ENCODE data around the gene A2ML1. TPM values are rescaled to one million over a fixed set of nuclear protein-coding genes. Genes with fewer than 3 reads are reported as not detected.
"Not testable (repeated sequence)": the region's sequence is repeated elsewhere in the genome, so short reads cannot be mapped to it uniquely, and the experiment has no call there.

Gene A2ML1
- total RNA-seq, 2 donors from 2014 or later, result not detected

DNA sequence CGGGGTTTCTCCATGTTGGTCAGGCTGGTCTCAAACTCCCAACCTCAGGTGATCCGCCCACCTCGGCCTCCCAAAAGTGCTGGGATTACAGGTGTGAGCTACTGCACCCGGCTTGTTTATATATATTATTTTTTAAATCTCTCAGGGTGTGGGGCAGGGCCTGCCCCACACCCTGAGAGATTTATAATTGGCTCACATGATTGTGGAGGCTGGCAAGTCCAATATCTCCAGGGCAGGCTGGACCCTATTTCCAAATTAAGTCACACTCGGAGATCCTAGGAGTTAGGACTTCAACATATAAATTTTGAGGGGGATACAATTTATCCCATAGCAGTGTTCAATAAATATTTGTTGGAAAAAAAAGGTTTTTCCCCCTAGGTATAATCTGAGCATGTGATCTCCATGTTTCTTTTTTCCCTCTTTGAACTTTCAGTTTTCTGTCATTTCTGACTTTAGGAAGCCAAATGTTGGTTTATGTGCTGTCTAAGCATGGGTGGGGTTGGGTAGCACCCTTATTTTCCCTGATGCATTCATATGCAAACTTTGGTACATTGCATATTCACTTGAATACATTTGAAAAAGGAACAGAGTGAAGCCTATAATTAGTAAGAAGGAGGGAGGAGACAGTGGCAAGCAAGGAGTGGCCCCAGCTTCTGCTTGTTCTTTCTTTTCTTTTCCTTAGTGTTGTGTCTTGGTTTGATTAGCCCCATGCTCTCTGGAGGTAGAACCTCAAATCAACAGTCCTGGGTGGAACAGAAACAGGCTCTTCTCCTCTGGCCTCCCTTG lies 8.7 kb upstream of the A2ML1 start:
- no peak for DNase-seq (ENCODE audit: low spot score)
- intact Hi-C loops (cut with DNase I), result no loop called here

DNA sequence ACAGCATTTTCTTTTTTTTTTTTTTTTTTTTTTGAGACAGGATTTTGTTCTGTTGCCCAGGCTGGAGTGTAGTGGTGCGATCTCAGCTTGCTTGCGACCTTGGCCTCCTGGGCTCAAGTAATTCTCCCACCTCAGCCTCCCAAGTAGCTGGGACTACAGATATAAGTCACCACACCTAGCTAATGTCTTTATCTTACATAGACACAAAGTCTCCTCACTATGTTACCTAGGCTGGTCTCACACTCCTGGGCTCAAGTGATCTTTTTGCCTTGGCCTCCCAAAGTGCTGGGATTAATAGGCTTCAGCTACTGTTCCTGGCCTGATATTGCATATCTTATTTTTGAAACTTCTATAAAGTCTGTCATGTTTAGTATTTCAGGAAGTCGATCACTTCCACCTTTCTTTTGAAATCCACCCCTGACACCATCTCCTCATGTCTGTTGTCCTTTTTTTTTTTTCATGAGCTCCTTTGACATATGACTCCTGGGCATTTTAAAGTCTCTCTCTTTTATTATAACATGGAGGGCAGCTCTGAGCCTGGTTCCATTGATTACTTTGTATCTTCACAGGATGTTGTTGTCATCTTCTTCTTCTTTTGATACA lies 5.9 kb upstream of the A2ML1 start:
- DNase-seq (ENCODE audit: low spot score), result no peak
- intact Hi-C loops (cut with DNase I), result no loop called here

DNA sequence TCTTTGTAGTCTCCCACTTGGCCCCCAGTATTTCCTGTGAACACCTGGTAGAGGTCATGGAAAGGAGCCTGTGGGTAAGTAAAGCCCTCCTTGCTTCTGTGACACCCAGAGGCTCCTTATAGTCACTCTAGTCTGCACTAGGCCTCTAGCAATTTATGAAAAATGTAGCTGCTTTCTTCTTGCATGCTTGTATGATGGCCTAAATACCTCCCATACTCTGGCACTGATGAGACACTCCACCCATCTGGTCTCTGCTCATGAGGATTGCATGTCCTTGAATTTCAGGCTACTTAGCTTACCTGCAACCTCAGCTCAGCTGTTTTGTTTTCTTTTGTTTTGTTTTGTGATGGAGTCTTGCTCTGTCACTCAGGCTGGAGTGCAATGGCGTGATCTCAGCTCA lies 4.6 kb upstream of the A2ML1 start:
- DNase-seq (ENCODE audit: low spot score), result no peak
- intact Hi-C loops (cut with DNase I), result no loop called here

DNA sequence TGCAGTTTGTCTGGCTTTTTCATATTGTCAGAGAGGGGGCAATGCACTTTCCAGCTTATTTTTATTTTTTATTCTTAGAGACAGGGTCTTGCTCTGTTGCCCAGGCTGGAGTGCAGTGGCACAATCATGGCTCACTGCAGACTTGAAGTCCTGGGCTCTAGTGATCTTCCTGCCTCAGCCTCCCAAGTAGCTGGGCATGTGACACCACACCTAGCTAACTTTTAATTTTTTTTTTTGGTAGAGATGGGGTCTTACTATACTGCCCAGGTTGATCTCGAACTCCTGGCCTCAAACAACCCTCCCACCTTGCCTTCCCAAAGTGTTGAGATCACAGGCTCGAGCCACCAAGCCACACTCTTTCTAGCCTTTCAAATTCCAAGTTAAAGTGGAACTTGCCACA lies 3.9 kb upstream of the A2ML1 start:
- no peak for DNase-seq (ENCODE audit: low spot score)

DNA sequence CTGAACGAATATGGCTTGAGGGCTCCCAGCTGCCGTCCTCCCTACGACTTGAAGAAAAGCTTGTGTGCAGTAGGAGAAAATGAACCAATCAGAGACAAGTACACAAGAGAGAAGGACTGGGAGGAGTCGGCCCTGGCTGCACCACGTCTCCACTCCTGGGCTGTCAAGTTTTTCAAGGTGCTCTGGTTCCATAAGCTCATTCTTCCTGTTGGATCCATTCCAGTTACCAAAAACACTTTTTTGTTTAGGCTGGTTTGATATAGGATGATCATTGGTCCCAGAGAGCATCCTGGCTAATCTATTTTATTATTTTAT lies 2.8 kb upstream of the A2ML1 start:
- no peak for DNase-seq (ENCODE audit: low spot score)
- intact Hi-C loops (cut with DNase I), result no loop called here

More for the DNA sequence above, 3.9 kb upstream of the A2ML1 start:
- intact Hi-C loops (cut with DNase I), result no loop called here

DNA sequence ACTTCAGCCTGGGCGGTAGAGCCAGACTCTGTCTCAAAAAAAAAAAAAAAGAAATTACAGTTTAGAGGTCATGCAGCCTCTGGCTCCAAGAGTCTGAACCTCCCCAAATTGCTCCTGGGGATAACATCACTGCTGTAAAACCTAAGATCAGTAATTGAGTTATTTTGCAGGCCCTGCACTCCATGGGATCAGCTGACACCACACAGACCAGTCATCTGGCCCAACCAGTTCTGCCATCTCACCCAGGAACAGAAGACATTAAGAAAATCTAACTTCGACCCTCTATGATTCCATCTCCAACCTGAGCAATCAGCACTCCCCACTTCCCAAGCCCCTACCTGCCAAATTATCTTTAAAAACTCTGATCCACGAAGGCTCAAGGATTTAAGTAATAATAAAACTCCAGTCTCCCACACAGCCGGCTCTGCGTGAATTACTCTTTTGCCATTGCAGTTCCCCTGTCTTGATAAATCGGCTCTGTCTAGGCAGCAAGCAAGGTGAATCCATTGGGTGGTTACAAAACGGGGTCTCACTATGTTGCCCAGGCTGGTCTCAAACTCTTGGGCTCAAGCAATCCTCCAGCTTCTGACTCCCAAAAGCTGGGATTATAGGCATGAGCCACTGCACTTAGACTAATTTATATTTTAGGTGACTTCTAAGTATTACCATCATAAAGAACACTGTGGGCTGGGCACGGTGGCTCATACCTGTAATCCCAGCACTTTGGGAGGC lies 1.6 kb upstream of the A2ML1 start:
- DNase-seq (ENCODE audit: low spot score), result not testable (repeated sequence)
- intact Hi-C loops (cut with DNase I), result loop anchor here (5.0 to 10.0 kb wide), 2 partner anchors 136 to 139 kb away; no protein-coding TSS in a partner anchor

DNA sequence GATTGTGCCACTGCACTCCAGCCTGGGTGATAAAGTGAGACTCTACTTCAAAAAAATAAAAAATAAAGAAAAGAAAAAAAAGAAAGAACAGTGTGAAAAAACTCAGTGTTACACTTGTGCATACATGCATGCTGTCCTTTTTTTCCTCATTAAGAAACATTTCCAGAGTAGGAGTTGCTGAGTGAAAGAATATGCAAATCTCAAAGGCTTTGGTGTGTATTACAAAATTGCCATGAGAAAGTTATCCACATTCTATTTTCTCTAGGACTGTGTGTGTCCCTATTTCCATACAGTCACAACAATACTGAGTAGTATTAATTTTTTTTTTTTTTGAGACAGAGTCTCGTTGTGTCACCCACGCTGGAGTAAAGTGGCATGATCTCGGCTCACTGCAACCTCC lies 830 bp upstream of the A2ML1 start:
- intact Hi-C loops (cut with DNase I), result loop anchor here (5.0 to 10.0 kb wide), 2 partner anchors 137 to 139 kb away; no protein-coding TSS in a partner anchor
- no peak for DNase-seq (ENCODE audit: low spot score)

DNA sequence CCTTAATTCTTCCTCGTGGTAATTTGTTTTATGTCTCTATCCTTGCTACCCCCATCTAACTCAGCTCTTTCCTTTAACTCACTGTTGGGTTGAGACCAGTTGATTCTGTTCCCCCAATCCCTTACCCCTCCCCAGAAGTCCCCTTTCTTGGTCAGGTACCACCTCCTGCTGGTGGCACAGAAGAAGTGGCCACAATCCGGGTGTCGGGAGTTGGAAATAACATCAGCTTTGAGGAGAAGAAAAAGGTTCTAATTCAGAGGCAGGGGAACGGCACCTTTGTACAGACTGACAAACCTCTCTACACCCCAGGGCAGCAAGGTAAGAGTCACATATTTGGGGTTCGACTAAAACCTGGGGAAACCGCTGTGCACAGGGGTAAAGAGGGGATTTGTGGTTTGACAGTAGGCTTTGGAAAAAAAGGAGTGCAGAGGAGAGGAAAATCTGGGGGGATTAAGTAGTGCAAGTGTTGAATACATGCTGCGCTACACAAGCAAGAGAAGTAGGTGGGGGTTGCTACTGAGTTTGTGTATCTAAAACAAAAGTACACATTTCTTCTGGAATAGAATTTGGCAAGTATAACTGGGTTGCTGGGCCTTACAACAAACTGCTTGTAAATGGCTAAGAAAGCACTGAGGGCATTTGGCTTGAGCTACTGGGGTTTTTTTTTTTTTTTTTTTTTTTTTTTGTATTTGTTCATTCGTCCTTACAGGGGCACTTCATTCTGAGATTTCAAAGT lies 1.3 kb downstream of the A2ML1 start:
- intact Hi-C loops (cut with DNase I), result loop anchor here (1.0 to 10.0 kb wide), 3 partner anchors 46 to 141 kb away; no protein-coding TSS in a partner anchor

DNA sequence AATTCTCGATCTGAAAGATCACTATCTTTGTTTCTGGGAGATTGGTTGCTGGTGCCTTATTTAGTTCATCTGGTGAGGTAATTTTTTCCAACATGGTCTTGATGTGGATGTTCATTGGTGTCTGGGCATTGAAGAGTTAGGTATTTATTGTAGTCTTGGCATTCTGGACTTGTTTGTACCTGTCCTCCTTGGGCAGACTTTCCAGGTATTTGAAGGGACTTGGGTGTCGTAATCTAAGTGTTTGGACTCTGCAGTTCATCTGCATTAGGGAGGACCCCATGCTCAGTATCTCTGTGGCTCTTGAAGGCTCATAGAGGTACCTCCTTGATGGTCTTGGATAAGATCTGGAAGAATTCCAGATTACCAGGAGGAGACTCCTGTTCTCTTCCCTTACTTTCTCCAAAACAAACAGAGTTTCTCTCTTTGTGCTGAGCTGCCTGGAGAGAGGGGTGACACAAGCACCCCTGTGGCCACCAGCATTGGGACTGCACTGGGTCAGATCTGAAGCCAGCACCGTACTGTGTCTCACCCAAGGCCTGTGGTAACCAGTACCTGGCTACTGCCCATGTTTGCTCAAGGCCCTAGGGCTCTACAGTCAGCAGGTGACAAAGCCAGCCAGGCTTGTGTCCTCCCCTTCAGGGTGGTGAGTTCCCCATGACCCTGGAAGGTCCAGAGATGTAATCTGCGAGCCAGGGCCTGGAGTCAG lies 5.3 kb downstream of the A2ML1 start:
- DNase-seq (ENCODE audit: low spot score), result no peak
- intact Hi-C loops (cut with DNase I), result loop anchor here in 1 of 2 donors (10.0 kb wide), 1 partner anchor 143 kb away; no protein-coding TSS in a partner anchor

More for the DNA sequence above, 1.3 kb downstream of the A2ML1 start:
- DNase-seq (ENCODE audit: low spot score), result no peak

DNA sequence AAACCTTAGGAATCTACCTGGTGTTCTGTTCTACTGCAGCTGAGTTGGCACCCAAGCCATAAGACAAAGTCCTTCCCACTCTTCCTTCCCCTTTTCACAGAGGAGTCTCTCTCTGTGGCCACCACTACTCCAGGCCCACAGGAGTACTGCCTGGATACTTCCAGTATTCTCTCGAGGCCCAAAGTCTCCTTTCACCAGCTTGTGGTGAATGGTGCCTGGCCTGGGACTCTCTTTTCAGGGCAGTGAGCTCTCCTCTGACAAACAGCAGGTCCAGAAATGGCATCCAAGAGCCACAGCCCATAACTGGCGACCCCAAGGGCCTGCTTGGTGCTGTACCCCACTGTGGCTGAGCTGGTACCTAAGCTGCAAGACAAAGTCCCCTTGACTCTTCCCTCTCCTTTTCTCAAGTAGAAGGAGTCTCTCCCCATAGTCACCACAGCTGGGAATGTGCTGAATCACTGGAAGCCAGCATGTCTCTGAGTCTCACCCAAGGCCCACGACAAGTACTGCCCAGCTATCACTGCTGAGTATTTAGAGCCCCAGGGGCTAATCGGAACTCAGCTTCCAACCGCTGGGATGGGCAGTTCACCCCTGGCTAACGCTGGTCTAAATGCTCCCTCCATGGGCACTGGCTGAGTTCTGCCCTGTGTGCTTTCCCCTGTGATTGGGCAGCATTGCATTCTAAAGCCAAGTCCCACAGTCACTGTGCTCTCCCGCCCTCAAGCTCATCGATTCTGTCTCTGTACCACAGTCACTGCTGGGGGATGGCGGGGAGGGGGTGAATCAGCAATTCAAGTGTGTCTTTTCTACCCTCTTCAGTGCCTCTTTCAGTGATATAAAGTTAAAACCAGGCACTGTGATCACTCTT lies 6.1 kb downstream of the A2ML1 start:
- no peak for DNase-seq (ENCODE audit: low spot score)
- intact Hi-C loops (cut with DNase I), result loop anchor here in 1 of 2 donors (10.0 kb wide), 1 partner anchor 144 kb away; no protein-coding TSS in a partner anchor

DNA sequence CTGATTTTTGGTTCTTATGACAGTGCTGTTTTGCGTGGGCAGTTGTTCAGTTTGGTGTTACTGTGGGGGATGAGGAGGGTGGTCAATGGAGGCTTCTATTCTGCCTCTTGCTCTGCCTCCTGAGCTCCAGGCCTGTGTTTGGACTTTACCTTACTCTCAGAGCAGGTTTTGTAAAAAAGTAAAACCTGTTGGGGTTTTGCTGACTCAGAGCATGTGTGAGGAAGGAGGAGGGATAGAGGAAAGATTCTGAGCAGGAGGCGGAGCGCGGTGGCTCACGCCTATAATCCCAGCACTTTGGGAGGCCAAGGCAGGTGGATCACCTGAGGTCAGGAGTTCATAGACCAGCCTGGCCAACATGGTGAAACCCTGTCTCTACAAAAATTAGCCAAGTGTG lies 6.7 kb downstream of the A2ML1 start:
- intact Hi-C loops (cut with DNase I), result loop anchor here in 1 of 2 donors (10.0 kb wide), 1 partner anchor 144 kb away; no protein-coding TSS in a partner anchor

DNA sequence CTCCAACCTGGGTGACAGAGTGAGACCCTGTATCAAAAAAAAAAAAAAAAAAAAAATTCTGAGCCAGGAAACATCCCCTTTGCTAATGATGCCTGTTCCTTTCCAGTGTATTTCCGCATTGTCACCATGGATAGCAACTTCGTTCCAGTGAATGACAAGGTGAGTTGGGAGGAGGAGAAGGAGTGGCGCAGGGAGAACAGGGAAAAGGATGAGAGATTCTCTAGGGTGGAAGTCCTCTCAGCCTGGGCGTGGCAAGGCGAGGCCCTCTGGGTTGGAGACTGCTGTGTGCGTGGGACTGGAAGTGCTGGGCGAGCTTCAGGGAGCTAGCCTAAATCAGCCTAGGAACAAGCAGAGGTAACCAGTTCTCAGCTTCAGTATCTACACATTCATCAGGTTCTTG lies 7.2 kb downstream of the A2ML1 start:
- intact Hi-C loops (cut with DNase I), result loop anchor here in 1 of 2 donors (10.0 kb wide), 1 partner anchor 145 kb away; no protein-coding TSS in a partner anchor
- DNase-seq (ENCODE audit: low spot score), result no peak

More for the DNA sequence above, 6.7 kb downstream of the A2ML1 start:
- DNase-seq (ENCODE audit: low spot score), result no peak

DNA sequence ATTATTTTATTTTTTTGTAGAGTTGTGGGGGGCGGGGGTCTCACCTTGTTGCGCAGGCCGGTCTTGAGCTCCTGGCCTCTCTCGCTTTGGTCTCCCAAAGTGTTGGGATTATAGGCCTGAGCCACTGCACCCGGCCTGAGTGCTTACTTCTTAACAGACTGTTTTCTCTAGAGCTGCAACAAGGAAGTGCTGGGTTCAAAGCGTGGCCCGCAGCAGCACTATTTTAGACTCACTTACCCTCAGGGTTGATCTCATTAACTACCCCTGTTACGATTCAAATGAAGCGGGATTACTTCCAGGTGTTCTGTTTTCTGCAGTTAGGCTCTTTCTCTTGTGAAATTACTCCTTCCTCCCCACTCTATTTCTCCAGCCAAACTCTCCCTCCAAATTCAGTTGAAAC lies 8.7 kb downstream of the A2ML1 start:
- no peak for DNase-seq (ENCODE audit: low spot score)
- intact Hi-C loops (cut with DNase I), result no loop called here

DNA sequence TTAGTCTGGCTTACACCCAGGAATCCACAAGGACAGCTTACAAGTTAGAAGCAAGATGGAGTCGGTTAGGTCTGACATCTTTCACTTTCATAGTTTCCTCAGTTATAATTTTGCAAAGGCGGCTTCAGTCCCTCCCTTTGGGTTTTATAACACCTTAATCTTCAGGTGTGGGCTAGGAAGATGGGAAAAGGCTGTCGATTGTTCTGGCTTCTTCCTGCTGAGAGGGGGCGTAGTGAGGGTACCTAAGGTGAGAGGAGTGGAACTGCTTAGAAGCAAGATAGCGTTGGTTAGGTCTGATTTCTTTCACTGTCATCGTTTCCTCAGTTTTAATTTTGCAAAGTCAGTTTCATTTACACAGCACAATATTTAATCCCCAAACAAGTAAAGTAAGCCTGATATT lies 10.1 kb downstream of the A2ML1 start:
- no peak for DNase-seq (ENCODE audit: low spot score)

DNA sequence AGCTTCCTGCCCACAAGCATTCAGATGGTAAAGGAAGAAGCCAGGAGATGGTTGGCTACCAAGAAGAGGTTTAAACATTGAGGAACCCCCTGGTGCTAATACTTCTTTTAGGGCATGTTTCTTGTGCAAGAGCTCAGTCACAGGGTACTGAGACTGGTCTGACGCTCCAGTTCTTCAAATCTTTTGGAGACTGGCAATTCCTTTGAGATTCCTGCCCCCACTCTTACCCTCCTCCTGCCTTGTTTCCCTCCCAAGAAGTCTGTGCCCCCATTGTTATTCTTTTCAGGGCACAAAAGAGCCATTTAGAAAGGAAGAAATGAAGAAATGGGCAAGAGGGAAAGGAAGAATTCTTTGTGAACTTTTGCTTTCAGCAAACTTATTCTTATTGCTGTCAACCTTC lies 11.8 kb downstream of the A2ML1 start:
- intact Hi-C loops (cut with DNase I), result no loop called here
- DNase-seq (ENCODE audit: low spot score), result no peak

More for the DNA sequence above, 10.1 kb downstream of the A2ML1 start:
- intact Hi-C loops (cut with DNase I), result no loop called here

DNA sequence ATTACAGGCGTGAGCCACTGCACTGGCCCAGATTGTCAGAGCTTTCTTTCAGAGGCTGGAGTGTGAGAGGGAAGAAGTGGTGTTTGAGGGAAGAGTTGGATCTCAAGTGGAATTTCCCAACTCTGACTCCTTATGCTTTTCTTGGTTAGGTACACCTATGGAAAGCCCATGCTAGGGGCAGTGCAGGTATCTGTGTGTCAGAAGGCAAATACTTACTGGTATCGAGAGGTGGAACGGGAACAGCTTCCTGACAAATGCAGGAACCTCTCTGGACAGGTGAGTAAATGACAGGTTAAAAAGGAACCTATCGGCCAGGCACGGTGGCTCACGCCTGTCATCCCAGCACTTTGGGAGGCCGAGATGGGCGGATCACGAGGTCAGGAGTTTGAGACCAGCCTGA lies 14.9 kb downstream of the A2ML1 start:
- DNase-seq (ENCODE audit: low spot score), result no peak
- intact Hi-C loops (cut with DNase I), result no loop called here

DNA sequence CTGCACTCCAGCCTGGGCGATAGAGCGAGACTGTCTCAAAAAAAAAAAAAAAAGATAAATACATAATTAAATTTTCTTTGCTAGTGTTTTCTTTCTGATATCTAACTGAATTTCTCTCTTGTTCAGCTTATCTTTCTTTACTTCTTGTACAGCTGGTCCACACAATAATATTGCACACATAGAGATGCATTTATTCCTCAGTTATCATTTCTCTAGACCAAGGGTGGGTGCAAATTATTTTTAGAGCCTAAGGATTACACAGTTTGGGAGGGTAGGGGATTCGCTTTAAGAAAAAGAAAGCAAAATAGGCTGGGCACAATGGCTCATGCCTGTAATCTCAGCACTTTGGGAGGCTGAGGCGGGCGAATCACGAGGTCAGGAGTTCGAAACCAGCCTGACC lies 17.9 kb downstream of the A2ML1 start:
- DNase-seq (ENCODE audit: low spot score), result no peak
- intact Hi-C loops (cut with DNase I), result no loop called here

Data from posterior vena cava (tissue), 2 donors.